M059J (cell line): ENCODE data around the gene CCSER1. TPM values are rescaled to one million over a fixed set of nuclear protein-coding genes. Genes with fewer than 3 reads are reported as not detected.
"Not testable (repeated sequence)": the region's sequence is repeated elsewhere in the genome, so short reads cannot be mapped to it uniquely, and the experiment has no call there.

Experiments used
- DNase-seq: peaks from one replicate; pipeline ENCODE4 v3.0.0-alpha.2; 2012; ENCODE audit warnings: low read depth
- total RNA-seq: library from RNA; depleted of rRNA; stranded (reverse); fragments of >200 nt; shearing (Covaris generic); gene quantifications from 2 replicates; pipeline ENCODE4 v1.2.3, GENCODE V29; 2014

Gene CCSER1
- total RNA-seq, 1 experiment from 2014 or later, result not detected

- not testable (repeated sequence) for DNase-seq
Observed at GRCh38 chr4:91358621-91359020, 1231.4 kb downstream of the CCSER1 start.

- DNase-seq, result no peak
Observed at GRCh38 chr4:91359041-91360031, 1232.1 kb downstream of the CCSER1 start.

GRCh38 chr4:91362125-91362524 is 1234.9 kb downstream of the CCSER1 start:
- DNase-seq, result no peak

GRCh38 chr4:91366554-91366953 is 1239.4 kb downstream of the CCSER1 start:
- no peak for DNase-seq

- no peak for DNase-seq
Observed at GRCh38 chr4:91369116-91369515, 1241.9 kb downstream of the CCSER1 start.

GRCh38 chr4:91373546-91373945 is 1246.4 kb downstream of the CCSER1 start:
- no peak for DNase-seq

GRCh38 chr4:91405431-91405830 is 1278.2 kb downstream of the CCSER1 start:
- not testable (repeated sequence) for DNase-seq

GRCh38 chr4:91422011-91422410 is 1294.8 kb downstream of the CCSER1 start:
- no peak for DNase-seq

- no peak for DNase-seq
Observed at GRCh38 chr4:91426725-91427124, 1299.5 kb downstream of the CCSER1 start.

- DNase-seq, result no peak
Observed at GRCh38 chr4:91427171-91427570, 1300.0 kb downstream of the CCSER1 start.

- DNase-seq, result no peak
Observed at GRCh38 chr4:91434631-91435030, 1307.4 kb downstream of the CCSER1 start.

- no peak for DNase-seq
Observed at GRCh38 chr4:91436556-91436955, 1309.4 kb downstream of the CCSER1 start.

GRCh38 chr4:91447168-91447567 is 1320.0 kb downstream of the CCSER1 start:
- DNase-seq, result no peak

- DNase-seq, result peak; percentile 17
Observed at GRCh38 chr4:91448668-91449330, 1321.6 kb downstream of the CCSER1 start.

GRCh38 chr4:91454111-91454510 is 1326.9 kb downstream of the CCSER1 start:
- no peak for DNase-seq

GRCh38 chr4:91462566-91462965 is 1335.4 kb downstream of the CCSER1 start:
- DNase-seq, result not testable (repeated sequence)

GRCh38 chr4:91470671-91471070 is 1343.5 kb downstream of the CCSER1 start:
- DNase-seq, result no peak

- DNase-seq, result no peak
Observed at GRCh38 chr4:91471280-91471679, 1344.1 kb downstream of the CCSER1 start.

- DNase-seq, result no peak
Observed at GRCh38 chr4:91472046-91472445, 1344.9 kb downstream of the CCSER1 start.

GRCh38 chr4:91485415-91485814 is 1358.2 kb downstream of the CCSER1 start:
- no peak for DNase-seq

- DNase-seq, result no peak
Observed at GRCh38 chr4:91488946-91489345, 1361.8 kb downstream of the CCSER1 start.

- DNase-seq, result no peak
Observed at GRCh38 chr4:91497892-91498291, 1370.7 kb downstream of the CCSER1 start.

- no peak for DNase-seq
Observed at GRCh38 chr4:91502365-91502764, 1375.2 kb downstream of the CCSER1 start.
